K562 (cell line): ENCODE measurements around the gene ZMPSTE24. TPM values are rescaled to one million over a fixed set of nuclear protein-coding genes. Genes with fewer than 3 reads are reported as not detected.
A peak's percentile ranks its signal among the peaks of the same experiment; 100 is the strongest.

Experiments
- ATAC-seq: fragments of 200-7000 bp; cut with Tn5 transposase; 3 replicates; pipeline ENCODE4 v1.9.1; 2020; ENCODE audit warnings: moderate library complexity
- BruUV-seq: library from RNA; stranded (reverse); fragments of 400-500 nt; replicated peaks from 2 replicates; lab custom pipeline; 2021; lab: Mats Ljungman, UMichigan
- CTCF ChIA-PET: fragments of 300-600 bp; formaldehyde crosslinking; extraction: SDS; loops from one replicate; lab custom pipeline; 2021; ENCODE audit warnings: low intra/inter-chr PET ratio; lab: Yijun Ruan, JAX
- POLR2A ChIA-PET: fragments of 300-600, 350-650 bp; sonication (Branson Sonifier 250); formaldehyde crosslinking; extraction: SDS; loops from one replicate; lab custom pipeline; 2021; ENCODE audit warnings: antibody characterized with exemption, inconsistent platforms; lab: Yijun Ruan, JAX
- DNase-seq, 4 experiments: peaks; one replicate each; pipeline versions ENCODE4 v3.0.0 to v3.0.0-alpha.2; 2011 to 2018; ENCODE audit warnings: low spot score in 3 of 4, mixed read lengths in 3 of 4; ENCODE audit errors: extremely low read depth in 1 of 4
- FAIRE-seq: peaks from 2 replicates; lab custom pipeline; 2011; peaks lifted over from hg19 to GRCh38; lab: Jason Lieb, UNC
- H2AFZ ChIP-seq: 2 replicates; pipeline ENCODE4 v1.6.0; 2011; ENCODE audit warnings: low read depth, low read length, control low read depth, inconsistent platforms
- H3K27ac ChIP-seq: fragments of 200-600 bp; 3 replicates; pipeline ENCODE4 v1.8.0; 2011; ENCODE audit warnings: low read depth, mild to moderate bottlenecking, control low read depth, inconsistent platforms, low read length, moderate library complexity, mixed read lengths; ENCODE audit errors: extremely low read depth
- H3K27me3 ChIP-seq, 2 experiments: fragments of 300-600 bp in 1 of 2; 2 replicates in 1 of 2; 3 replicates in 1 of 2; pipeline versions ENCODE4 v1.6.0 to v1.8.0; 2011; ENCODE audit warnings: inconsistent platforms in 2 of 2, low read length in 2 of 2, mild to moderate bottlenecking in 1 of 2, mixed read lengths in 1 of 2, moderate library complexity in 1 of 2; ENCODE audit not compliant: control insufficient read depth in 2 of 2, insufficient read depth in 2 of 2
- H3K36me3 ChIP-seq: fragments of 300-600 bp; 3 replicates; pipeline ENCODE4 v1.8.0; 2011; ENCODE audit warnings: mild to moderate bottlenecking, low read length, inconsistent platforms; ENCODE audit not compliant: control insufficient read depth, insufficient read depth
- H3K4me1 ChIP-seq, 2 experiments: fragments of 200-600 bp in 1 of 2; replicated peaks in 1 of 2; 2 replicates in 1 of 2; 3 replicates in 1 of 2; pipeline versions ENCODE4 v1.5.1 to v1.8.0; 2011; ENCODE audit warnings: inconsistent platforms in 2 of 2, low read length in 2 of 2, mild to moderate bottlenecking in 1 of 2, mixed read lengths in 1 of 2, moderate library complexity in 1 of 2; ENCODE audit not compliant: control insufficient read depth in 2 of 2, insufficient read depth in 2 of 2
- H3K4me2 ChIP-seq: 2 replicates; pipeline ENCODE4 v1.6.1; 2011; ENCODE audit warnings: low read length, control low read depth, inconsistent platforms, mixed read lengths; ENCODE audit not compliant: insufficient read depth
- H3K4me3 ChIP-seq: fragments of 200-600 bp; sonication (generic), shearing (Covaris generic); 2 replicates; pipeline ENCODE4 v1.5.1; 2016; ENCODE audit warnings: control low read depth, inconsistent platforms
- H3K79me2 ChIP-seq: fragments of 200-600 bp; 3 replicates; pipeline ENCODE4 v1.8.0; 2011; ENCODE audit warnings: low read length, inconsistent platforms; ENCODE audit not compliant: control insufficient read depth, insufficient read depth
- H3K9ac ChIP-seq, 2 experiments: 2 replicates each; pipeline versions ENCODE4 v1.6.0 to v1.6.1; 2011; ENCODE audit warnings: low read depth in 2 of 2, low read length in 2 of 2, control low read depth in 1 of 2, inconsistent platforms in 1 of 2, mild to moderate bottlenecking in 1 of 2, mixed read lengths in 1 of 2; ENCODE audit not compliant: insufficient read depth in 1 of 2
- H3K9me1 ChIP-seq: one replicate; pipeline ENCODE4 v1.6.0; 2011; ENCODE audit warnings: inconsistent platforms, mild to moderate bottlenecking, low read length, moderate library complexity; ENCODE audit not compliant: control insufficient read depth, insufficient read depth
- H3K9me3 ChIP-seq: replicated peaks from 2 replicates; pipeline ENCODE4 v1.5.1; 2011; ENCODE audit warnings: low read depth, low read length, inconsistent platforms; ENCODE audit not compliant: control insufficient read depth, insufficient read depth
- H4K20me1 ChIP-seq: replicated peaks from 2 replicates; pipeline ENCODE4 v1.6.1; 2011; ENCODE audit warnings: low read length, inconsistent platforms, mixed read lengths; ENCODE audit not compliant: control insufficient read depth, insufficient read depth
- CBFA2T3 ChIP-seq: fragments of 450-650 bp; IDR thresholded peaks from 2 replicates; pipeline ENCODE4 v1.6.1; 2017
- CCAR2 ChIP-seq: fragments of 200-400 bp; formaldehyde crosslinking; IDR thresholded peaks from 2 replicates; pipeline ENCODE4 v1.6.1; 2017; ENCODE audit warnings: mild to moderate bottlenecking, low read depth, low read length
- CREB1 ChIP-seq, 2 experiments: sonication (generic) in 1 of 2; formaldehyde crosslinking in 1 of 2; IDR thresholded peaks; 2 replicates each; pipeline versions ENCODE4 v1.6.1 to v1.8.0; 2012 to 2022; ENCODE audit warnings: inconsistent platforms in 1 of 2, mild to moderate bottlenecking in 1 of 2, missing genetic modification reagents in 1 of 2, moderate library complexity in 1 of 2
- EGR1 ChIP-seq: fragments of 450-650 bp; conservative IDR thresholded peaks from 2 replicates; pipeline ENCODE4 v1.6.1; 2017; ENCODE audit warnings: mild to moderate bottlenecking
- GTF2F1 ChIP-seq: IDR thresholded peaks from 2 replicates; pipeline ENCODE4 v1.6.1; 2011; ENCODE audit warnings: low read depth, low read length, improper control_type of control experiment
- POLR2H ChIP-seq: IDR thresholded peaks from 2 replicates; pipeline ENCODE4 v1.6.1; 2016; ENCODE audit warnings: missing genetic modification characterization, low read depth, mild to moderate bottlenecking, control low read depth, missing compliant biosample characterization, moderate library complexity
- SRF ChIP-seq, 2 experiments: fragments of 250-450, 450-650 bp in 1 of 2; sonication (Bioruptor Pico) in 1 of 2; sonication (generic) in 1 of 2; formaldehyde crosslinking; IDR thresholded peaks; 2 replicates each; pipeline versions ENCODE4 v1.5.0 to v1.5.1; 2020 to 2022; ENCODE audit warnings: mild to moderate bottlenecking in 1 of 2, missing genetic modification reagents in 1 of 2
- ZNF217 ChIP-seq: sonication (generic); formaldehyde crosslinking; IDR thresholded peaks from 2 replicates; pipeline ENCODE4 v1.8.0; 2022; ENCODE audit warnings: mild to moderate bottlenecking, missing genetic modification reagents
- ZNF696 ChIP-seq: fragments of 250-450 bp; sonication (Bioruptor Pico); conservative IDR thresholded peaks from 2 replicates; pipeline ENCODE4 v1.4.0; 2020; ENCODE audit warnings: mild to moderate bottlenecking, moderate library complexity
- WGBS: fragments of 100-300 bp; shearing (Covaris generic); methylation state at CpG from one replicate; pipeline ENCODE4 v1.1.6; 2016; ENCODE audit warnings: low coverage, mixed read lengths; ENCODE audit not compliant: insufficient coverage; ENCODE audit errors: missing lambda C conversion rate; 5-methylcytosine and 5-hydroxymethylcytosine counted together
- in situ Hi-C: fragments of 300-500 bp; cut with MboI; formaldehyde crosslinking; loops from 4 replicates; pipeline ENCODE4 v1.15.0; 2018; ENCODE audit warnings: inconsistent platforms, mixed read lengths
- intact Hi-C: fragments of 100-400 bp; cut with micrococcal nuclease; formaldehyde crosslinking; loops from 2 replicates; pipeline ENCODE4 v1.14.2; 2022
- polyA plus RNA-seq, 8 experiments: library from polyadenylated mRNA; depleted of rRNA in 4 of 8; stranded (reverse) in 5 of 8; unstranded in 3 of 8; fragments of >200 nt; fragmentation: Nextera tagmentation in 2 of 8; fragmentation: Illumina TruSeq in 1 of 8; extraction: Ambion mirVana in 2 of 8; extraction: Trizol in 1 of 8; gene quantifications; 2 replicates each; pipeline versions ENCODE4 v1.2.1 to v1.2.3, GENCODE V29; 2011 to 2014; ENCODE audit warnings: inconsistent platforms in 1 of 8, missing spikeins in 1 of 8
- total RNA-seq, 7 experiments: library from RNA; depleted of rRNA in 6 of 7; stranded (reverse); fragments of >200 nt in 6 of 7; fragmentation: Illumina TruSeq in 2 of 7; extraction: Trizol in 2 of 7; gene quantifications; 2 replicates each; pipeline versions ENCODE4 v1.2.1 to v1.2.3, GENCODE V29; 2011 to 2021; ENCODE audit warnings: low replicate concordance in 1 of 7
- TF ChIP-seq, protein P1 (sequence below): fragments of 250-450 bp; sonication (Bioruptor Pico); IDR thresholded peaks from 2 replicates; pipeline ENCODE4 v1.4.0; 2020

Gene ZMPSTE24
- total and polyA plus RNA-seq, 9 of the 15 experiments (the other 6 are each of a cell fraction or from before 2014, with no cell fraction given), result 30.7 to 75.9 (median 64.3) TPM

DNA sequence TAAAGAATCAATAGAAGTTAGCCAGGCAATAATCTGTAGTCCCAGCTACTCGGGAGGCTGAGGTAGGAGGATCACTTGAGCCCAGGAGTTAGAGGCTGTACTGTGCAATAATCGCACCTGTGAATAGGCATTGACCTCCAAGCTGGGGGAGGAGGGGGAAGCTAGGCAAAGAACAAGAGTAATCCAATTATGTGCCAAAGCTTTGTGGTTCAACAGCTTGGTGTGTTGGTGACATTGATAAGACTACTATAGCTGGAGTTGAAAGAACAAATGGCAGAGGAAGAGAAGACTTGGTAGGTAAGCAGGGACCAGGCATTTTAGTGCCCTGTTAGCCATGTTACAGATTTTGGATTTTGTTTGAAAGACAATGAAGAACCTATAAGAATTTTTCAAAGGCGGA, 12.3 kb upstream of the ZMPSTE24 start (continued):
- no peak for TF ChIP-seq ZNF217 (CRISPR knock-in tag)
- 0 out of 2 replicates have a peak, but pooled peaks have one; percentile 9 for TF ChIP-seq CBFA2T3
- no peak for TF ChIP-seq CREB1 (IDR thresholded peaks at IDR 0.05)
- no peak for TF ChIP-seq CREB1 (CRISPR knock-in tag; IDR thresholded peaks at IDR 0.05)

DNA sequence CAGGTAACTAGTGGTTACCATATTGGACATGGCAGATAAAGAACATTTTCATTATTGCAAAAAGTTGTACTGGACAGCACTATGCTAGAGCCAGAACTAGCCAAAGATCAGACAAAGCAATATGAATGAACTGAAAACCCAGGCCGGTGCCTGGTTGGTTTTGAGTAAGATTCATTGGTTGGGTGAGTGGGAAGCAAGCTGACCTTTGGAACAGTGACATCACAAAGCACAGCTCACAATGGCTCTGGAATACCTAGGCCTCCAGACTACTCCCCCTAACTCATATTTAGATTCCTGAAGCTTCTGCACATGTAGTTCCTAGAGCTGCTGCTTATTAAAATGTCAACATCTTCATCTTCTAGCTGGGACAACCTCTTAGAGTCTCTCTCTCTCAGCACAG, 10.4 kb upstream of the ZMPSTE24 start, which contains the start of gene TMCO2:
TMCO2 (plus strand) TSS at position 283 of the 400 bp plus-strand sequence; CDS start at position 340, 57 bp downstream.
- H3K9me1 ChIP-seq, result no peaks in the 10 kb centered on the region
- no peak within 1 kb of the TSS for H3K4me2 ChIP-seq
- no peak for ATAC-seq
- 0 out of 2 replicates have a peak, but pooled peaks have one; percentile 8 for TF ChIP-seq EGR1
- no peak for TF ChIP-seq SRF (CRISPR knock-in tag; IDR thresholded peaks at IDR 0.05)
- no peak for TF ChIP-seq POLR2H (tag)
- TF ChIP-seq GTF2F1, result no peak
- TF ChIP-seq CCAR2, result no peak
- TF ChIP-seq, protein P1, sequence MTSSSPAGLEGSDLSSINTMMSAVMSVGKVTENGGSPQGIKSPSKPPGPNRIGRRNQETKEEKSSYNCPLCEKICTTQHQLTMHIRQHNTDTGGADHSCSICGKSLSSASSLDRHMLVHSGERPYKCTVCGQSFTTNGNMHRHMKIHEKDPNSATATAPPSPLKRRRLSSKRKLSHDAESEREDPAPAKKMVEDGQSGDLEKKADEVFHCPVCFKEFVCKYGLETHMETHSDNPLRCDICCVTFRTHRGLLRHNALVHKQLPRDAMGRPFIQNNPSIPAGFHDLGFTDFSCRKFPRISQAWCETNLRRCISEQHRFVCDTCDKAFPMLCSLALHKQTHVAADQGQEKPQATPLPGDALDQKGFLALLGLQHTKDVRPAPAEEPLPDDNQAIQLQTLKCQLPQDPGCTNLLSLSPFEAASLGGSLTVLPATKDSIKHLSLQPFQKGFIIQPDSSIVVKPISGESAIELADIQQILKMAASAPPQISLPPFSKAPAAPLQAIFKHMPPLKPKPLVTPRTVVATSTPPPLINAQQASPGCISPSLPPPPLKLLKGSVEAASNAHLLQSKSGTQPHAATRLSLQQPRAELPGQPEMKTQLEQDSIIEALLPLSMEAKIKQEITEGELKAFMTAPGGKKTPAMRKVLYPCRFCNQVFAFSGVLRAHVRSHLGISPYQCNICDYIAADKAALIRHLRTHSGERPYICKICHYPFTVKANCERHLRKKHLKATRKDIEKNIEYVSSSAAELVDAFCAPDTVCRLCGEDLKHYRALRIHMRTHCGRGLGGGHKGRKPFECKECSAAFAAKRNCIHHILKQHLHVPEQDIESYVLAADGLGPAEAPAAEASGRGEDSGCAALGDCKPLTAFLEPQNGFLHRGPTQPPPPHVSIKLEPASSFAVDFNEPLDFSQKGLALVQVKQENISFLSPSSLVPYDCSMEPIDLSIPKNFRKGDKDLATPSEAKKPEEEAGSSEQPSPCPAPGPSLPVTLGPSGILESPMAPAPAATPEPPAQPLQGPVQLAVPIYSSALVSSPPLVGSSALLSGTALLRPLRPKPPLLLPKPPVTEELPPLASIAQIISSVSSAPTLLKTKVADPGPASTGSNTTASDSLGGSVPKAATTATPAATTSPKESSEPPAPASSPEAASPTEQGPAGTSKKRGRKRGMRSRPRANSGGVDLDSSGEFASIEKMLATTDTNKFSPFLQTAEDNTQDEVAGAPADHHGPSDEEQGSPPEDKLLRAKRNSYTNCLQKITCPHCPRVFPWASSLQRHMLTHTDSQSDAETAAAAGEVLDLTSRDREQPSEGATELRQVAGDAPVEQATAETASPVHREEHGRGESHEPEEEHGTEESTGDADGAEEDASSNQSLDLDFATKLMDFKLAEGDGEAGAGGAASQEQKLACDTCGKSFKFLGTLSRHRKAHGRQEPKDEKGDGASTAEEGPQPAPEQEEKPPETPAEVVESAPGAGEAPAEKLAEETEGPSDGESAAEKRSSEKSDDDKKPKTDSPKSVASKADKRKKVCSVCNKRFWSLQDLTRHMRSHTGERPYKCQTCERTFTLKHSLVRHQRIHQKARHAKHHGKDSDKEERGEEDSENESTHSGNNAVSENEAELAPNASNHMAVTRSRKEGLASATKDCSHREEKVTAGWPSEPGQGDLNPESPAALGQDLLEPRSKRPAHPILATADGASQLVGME (CRISPR knock-in tag), result no peak
- TF ChIP-seq ZNF696 (CRISPR knock-in tag), result no peak

More for the DNA sequence above, 10.4 kb upstream of the ZMPSTE24 start, which contains the start of gene TMCO2:
- Histone ChIP-seq H3K27ac (no peak within 1 kb of the TSS), H3K4me1 (peaks cover 0 to 3% of the 10 kb centered on the region in 2 experiments; a peak in 2 of 5 replicates), H4K20me1 (no peaks in the 10 kb centered on the region), H3K36me3 (no peaks in the 10 kb centered on the region), H3K27me3 (no peaks in the 10 kb centered on the region), H3K79me2 (no peaks in the 10 kb centered on the region), H3K4me3 (no peak within 1 kb of the TSS), H3K9ac (no peak within 1 kb of the TSS), H3K9me3 (no peaks in the 10 kb centered on the region), H2AFZ (no peak within 1 kb of the TSS)
- DNase-seq (no peak), FAIRE-seq (no peak)
- ChIA-PET POLR2A (interaction anchor here (0.9 to 2.9 kb wide), 3 partner anchors 9 to 113 kb away, joined by 3 to 23 read pairs (median 3); partner anchors contain the start of gene ZMPSTE24), CTCF (no interaction called here)
- 8% methylated on average over 1 of the region's 1 CpG for WGBS
- in situ Hi-C loops (no loop called here), intact Hi-C loops (no loop called here)
- BruUV-seq, result no TSS peak
